Measurements from ENCODE around the gene MAP4K4.

Gene MAP4K4

DNA sequence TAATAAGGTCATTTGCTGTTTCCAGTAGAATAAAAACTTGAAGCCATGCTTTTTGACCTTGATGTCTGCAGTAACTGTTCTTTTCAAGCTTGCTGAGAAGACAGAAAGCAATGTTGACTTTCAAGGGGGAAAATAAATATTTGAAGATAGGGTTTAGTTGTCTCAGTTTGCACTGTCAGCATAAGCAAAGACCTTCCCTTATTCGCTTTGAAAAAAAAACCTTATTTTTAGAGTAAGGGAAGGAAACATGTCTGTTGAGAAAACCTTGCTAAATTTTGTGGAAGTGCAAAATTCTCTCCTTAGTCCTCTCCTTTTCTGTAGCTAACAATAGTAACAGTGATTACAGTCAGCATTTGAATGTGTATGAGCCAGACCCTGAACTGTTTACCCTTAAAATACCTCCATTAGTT lies 43.1 kb downstream of the MAP4K4 start:
- TF ChIP-seq, protein P1, sequence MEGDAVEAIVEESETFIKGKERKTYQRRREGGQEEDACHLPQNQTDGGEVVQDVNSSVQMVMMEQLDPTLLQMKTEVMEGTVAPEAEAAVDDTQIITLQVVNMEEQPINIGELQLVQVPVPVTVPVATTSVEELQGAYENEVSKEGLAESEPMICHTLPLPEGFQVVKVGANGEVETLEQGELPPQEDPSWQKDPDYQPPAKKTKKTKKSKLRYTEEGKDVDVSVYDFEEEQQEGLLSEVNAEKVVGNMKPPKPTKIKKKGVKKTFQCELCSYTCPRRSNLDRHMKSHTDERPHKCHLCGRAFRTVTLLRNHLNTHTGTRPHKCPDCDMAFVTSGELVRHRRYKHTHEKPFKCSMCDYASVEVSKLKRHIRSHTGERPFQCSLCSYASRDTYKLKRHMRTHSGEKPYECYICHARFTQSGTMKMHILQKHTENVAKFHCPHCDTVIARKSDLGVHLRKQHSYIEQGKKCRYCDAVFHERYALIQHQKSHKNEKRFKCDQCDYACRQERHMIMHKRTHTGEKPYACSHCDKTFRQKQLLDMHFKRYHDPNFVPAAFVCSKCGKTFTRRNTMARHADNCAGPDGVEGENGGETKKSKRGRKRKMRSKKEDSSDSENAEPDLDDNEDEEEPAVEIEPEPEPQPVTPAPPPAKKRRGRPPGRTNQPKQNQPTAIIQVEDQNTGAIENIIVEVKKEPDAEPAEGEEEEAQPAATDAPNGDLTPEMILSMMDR (IDR thresholded peaks at IDR 0.05; ENCODE audit: extremely low read depth, insufficient read depth, missing control alignments): no peak
- DNase-seq (ENCODE audit: low spot score): no peak
- in situ Hi-C loops (cut with MboI; ENCODE audit: low pct_unique_long_range_greater_than_20kb, low sequenced_read_pairs, unreplicated experiment): no loop called here

DNA sequence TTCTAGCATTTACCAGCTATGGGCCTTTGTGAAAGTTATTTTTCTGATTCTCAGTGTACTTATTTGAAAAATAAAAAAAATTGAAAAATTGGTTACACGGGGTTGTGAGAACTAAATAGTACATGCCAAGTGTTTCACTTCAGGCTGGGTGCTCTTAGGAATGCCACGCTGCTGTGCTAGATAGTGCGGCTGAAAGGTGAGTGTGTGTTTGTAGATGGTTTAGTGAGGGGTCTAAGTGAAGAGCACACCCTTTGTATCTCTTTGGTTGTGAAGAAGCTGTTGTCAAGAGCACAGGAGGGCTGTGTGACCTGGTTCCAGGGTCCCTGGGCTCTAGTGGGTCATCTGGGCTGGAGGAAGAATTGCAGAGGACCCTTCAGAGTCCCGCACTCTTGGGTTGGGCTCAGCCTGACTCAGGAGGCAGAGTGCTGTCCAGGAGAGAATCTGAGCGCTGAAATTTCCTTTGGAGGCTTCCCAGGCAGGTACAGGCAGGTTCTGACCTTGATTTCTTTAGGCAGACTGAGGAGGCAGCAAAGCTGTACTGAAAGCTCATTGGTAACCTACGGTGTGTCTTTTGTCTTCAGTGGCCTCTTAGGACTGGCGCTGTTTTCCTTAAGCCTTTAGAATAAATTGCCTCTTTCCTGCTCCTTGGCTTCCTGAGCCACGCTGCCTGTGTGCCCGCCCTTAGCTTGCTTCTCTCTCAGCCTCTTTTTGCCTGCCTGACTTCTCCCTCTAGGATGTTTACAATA lies 44.4 kb downstream of the MAP4K4 start:
- TF ChIP-seq, protein P1 (IDR thresholded peaks at IDR 0.05; ENCODE audit: extremely low read depth, insufficient read depth, missing control alignments): no peak
- in situ Hi-C loops (cut with MboI; ENCODE audit: low pct_unique_long_range_greater_than_20kb, low sequenced_read_pairs, unreplicated experiment): no loop called here
- no peak for DNase-seq (ENCODE audit: low spot score)

DNA sequence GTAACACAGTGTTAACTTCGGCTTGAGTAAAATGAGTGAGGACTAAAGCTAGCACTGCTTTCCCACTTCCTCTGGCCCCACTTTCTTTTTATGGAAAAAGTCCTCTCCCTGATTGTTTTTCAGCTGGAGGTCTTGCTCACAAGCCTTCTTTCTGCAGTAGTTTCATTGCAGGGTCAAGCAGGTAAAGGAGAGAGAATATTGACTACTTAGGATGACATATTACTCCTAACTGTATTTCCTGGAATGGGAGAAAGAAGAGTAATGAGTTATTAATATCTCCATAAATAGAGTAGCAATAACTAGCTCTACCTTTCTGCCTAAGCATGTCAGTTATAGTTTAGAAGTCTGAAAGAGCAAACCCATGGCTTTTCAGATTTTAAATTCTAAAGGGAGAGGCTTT lies 45.0 kb downstream of the MAP4K4 start:
- TF ChIP-seq, protein P1 (IDR thresholded peaks at IDR 0.05; ENCODE audit: extremely low read depth, insufficient read depth, missing control alignments): no peak
- in situ Hi-C loops (cut with MboI; ENCODE audit: low pct_unique_long_range_greater_than_20kb, low sequenced_read_pairs, unreplicated experiment): no loop called here

DNA sequence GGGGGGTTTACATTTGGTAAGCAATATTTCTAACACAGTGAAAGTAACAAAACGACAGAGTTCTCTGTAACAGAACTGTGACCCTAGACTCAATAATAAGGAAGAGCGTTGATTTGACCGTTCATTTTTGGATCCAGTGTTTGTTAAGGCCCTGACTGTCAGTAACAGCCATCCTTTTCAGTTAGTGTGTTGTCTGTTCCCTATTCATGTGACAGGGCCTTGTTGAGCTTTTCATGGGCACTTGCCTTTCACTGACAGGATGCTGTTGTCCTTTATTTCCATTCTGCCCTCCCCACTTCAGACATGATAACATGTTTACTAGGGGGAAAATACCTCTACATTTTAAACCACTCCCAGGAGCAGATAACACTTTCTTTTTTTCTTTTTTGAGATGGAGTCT lies 45.8 kb downstream of the MAP4K4 start:
- in situ Hi-C loops (cut with MboI; ENCODE audit: low pct_unique_long_range_greater_than_20kb, low sequenced_read_pairs, unreplicated experiment): no loop called here
- TF ChIP-seq, protein P1 (IDR thresholded peaks at IDR 0.05; ENCODE audit: extremely low read depth, insufficient read depth, missing control alignments): no peak

More for the DNA sequence above, 45.0 kb downstream of the MAP4K4 start:
- no peak for DNase-seq (ENCODE audit: low spot score)

DNA sequence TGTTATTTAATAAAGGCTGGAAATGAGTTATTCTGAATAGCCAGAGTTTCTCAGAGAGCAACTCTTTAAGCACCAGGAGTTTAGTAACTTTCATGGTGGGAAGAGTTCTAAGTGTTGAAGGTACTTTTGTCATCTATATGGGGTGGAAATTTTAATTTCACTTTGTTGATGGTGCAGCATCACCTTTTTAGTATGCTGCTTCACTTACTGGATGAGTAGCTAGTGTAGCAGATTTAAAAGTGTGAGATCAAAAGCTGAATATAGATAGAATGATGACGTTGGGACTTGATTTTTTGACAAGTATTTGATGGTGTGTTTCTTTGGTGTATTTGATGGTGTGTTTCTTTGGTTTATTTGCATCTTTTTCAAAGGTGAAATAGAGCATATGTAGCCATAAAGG lies 47.3 kb downstream of the MAP4K4 start:
- in situ Hi-C loops (cut with MboI; ENCODE audit: low pct_unique_long_range_greater_than_20kb, low sequenced_read_pairs, unreplicated experiment): no loop called here
- TF ChIP-seq, protein P1 (IDR thresholded peaks at IDR 0.05; ENCODE audit: extremely low read depth, insufficient read depth, missing control alignments): no peak
- no peak for DNase-seq (ENCODE audit: low spot score)

More for the DNA sequence above, 45.8 kb downstream of the MAP4K4 start:
- no peak for DNase-seq (ENCODE audit: low spot score)

DNA sequence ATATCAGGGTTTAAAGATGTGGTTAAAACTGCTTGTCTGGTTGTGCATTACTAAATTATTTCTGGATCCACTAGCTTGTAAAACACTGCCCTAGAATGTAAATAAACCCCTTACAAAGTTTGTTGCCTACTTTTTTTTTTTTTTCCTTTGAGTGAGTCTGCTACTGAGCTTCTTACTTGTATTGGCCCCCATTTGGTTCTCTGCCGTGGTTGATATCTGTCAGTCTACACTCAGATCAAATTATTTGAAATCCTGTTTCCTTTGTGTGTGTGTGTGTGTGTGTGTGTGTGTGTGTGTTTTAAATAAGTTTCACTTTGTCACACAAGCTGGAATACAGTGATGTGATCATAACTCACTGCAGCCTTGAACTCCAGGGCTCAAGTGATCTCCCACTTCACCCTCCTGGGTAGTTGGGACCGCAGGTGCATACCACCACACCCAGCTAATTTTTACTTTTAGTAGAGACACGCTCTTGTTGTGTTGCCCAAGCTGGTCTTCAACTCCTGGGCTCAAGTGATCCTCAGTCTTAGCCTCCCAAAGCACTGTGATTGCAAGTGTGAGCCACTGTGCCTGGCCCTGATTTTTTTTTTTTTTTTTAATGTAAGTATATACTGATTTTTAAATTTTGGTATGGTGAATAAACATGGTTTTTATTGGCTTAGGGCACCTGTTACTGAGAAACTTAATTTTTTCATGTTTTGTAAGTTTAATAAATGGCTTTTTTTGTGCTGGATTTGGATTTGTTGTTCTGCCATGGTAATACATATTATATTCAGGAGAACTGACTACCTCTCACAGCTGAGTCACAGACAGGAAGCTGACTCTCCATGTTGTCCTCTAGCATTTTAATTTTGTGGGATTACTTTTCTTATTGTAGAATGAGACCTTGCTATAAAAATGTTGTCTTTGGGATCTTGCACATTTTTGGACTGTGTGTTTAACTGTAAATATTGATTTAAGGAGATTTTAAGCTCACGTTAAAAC lies 48.5 kb downstream of the MAP4K4 start:
- in situ Hi-C loops (cut with MboI; ENCODE audit: low pct_unique_long_range_greater_than_20kb, low sequenced_read_pairs, unreplicated experiment): no loop called here
- TF ChIP-seq, protein P1 (IDR thresholded peaks at IDR 0.05; ENCODE audit: extremely low read depth, insufficient read depth, missing control alignments): no peak
- no peak for DNase-seq (ENCODE audit: low spot score)

Data from GM13977 (cell line).